ENCODE data around the gene CDKN2C.

Gene CDKN2C

GRCh38 chr1:50966991-50967390 is 3.1 kb upstream of the CDKN2C start:
- TF ChIP-seq CTCF (IDR thresholded peaks at IDR 0.05; ENCODE audit: borderline replicate concordance, insufficient read depth, low read depth, low read length): no peak
- no peak overlapping the region for H3K4me3 ChIP-seq (ENCODE audit: low read depth, low read length)

- TF ChIP-seq CTCF (IDR thresholded peaks at IDR 0.05; ENCODE audit: borderline replicate concordance, insufficient read depth, low read depth, low read length): no peak
These were observed 2.5 kb upstream of the CDKN2C start for GRCh38 chr1:50967416-50968157.

GRCh38 chr1:50968158-50968820 is 1.8 kb upstream of the CDKN2C start:
- peak; percentile 44 for TF ChIP-seq CTCF (IDR thresholded peaks at IDR 0.05; ENCODE audit: borderline replicate concordance, insufficient read depth, low read depth, low read length)
- H3K4me3 ChIP-seq (ENCODE audit: low read depth, low read length): peak overlapping the region; percentile 69

More at GRCh38 chr1:50967416-50968157, 2.5 kb upstream of the CDKN2C start:
- peak overlapping the region; percentile 69 for H3K4me3 ChIP-seq (ENCODE audit: low read depth, low read length)

GRCh38 chr1:50968821-50969610 is 1.0 kb upstream of the CDKN2C start:
- H3K4me3 ChIP-seq (ENCODE audit: low read depth, low read length): peak overlapping the region; percentile 69
- TF ChIP-seq CTCF (IDR thresholded peaks at IDR 0.05; ENCODE audit: borderline replicate concordance, insufficient read depth, low read depth, low read length): no peak

DNA sequence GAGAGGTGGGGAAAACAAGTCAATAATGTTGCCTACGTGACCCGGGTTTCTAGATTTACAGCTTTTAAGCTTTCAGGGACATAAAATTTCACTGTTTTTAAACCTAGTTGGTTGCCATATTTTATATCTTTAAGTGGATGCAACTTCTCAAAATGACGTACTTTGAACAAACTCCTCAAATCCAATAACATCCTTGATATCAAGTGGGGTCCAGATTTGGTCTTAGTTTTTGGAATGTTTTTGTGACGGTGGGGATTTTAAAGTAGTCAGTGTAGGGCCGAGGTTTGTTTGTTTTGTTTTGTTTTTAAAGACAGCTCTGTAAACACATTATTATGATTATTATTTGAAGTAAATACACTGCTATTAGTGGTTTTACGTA is 453 bp downstream of the CDKN2C start:
- peak overlapping the region; percentile 69 for H3K4me3 ChIP-seq (ENCODE audit: low read depth, low read length)
- no peak for TF ChIP-seq CTCF (IDR thresholded peaks at IDR 0.05; ENCODE audit: borderline replicate concordance, insufficient read depth, low read depth, low read length)

- H3K4me3 ChIP-seq (ENCODE audit: low read depth, low read length): peak overlapping the region; percentile 69
- no peak for TF ChIP-seq CTCF (IDR thresholded peaks at IDR 0.05; ENCODE audit: borderline replicate concordance, insufficient read depth, low read depth, low read length)
These were observed 1.0 kb downstream of the CDKN2C start for GRCh38 chr1:50970931-50971582.

All from GM12875 (cell line).